B cell (primary cell): Measurements from ENCODE around the gene CASTOR1. TPM values are rescaled to one million over a fixed set of nuclear protein-coding genes. Genes with fewer than 3 reads are reported as not detected.
A peak's percentile ranks its signal among the peaks of the same experiment; 100 is the strongest.

Experiments used
- ATAC-seq: fragments of 200-7000 bp; cut with Tn5 transposase; one replicate; pipeline ENCODE4 v1.10.0; 2021; ENCODE audit warnings: low read depth, mild to moderate bottlenecking, moderate number of reproducible peaks, moderate library complexity
- CTCF ChIA-PET: fragments of 350-600 bp; sonication (Branson Sonifier 250); formaldehyde crosslinking; loops from one replicate; lab custom pipeline; 2021; ENCODE audit warnings: antibody characterized with exemption, inconsistent platforms; lab: Charles Lee
- POLR2A ChIA-PET: fragments of 350-600 bp; sonication (Branson Sonifier 250); formaldehyde crosslinking; loops from one replicate; lab custom pipeline; 2021; ENCODE audit warnings: antibody characterized with exemption; lab: Charles Lee
- DNase-seq: peaks from one replicate; pipeline ENCODE4 v3.0.0; 2013
- H2AFZ ChIP-seq: 2 replicates; pipeline ENCODE4 v1.6.1; 2012; ENCODE audit warnings: mild to moderate bottlenecking, low read depth, low read length; ENCODE audit not compliant: insufficient read depth, poor library complexity, severe bottlenecking
- H3K27ac ChIP-seq, 2 donors: 1 replicate in 1 of 2; 2 replicates in 1 of 2; pipeline ENCODE4 v1.5.1; 2012 to 2013; ENCODE audit warnings: low read length in 2 of 2, mild to moderate bottlenecking in 2 of 2, moderate library complexity in 1 of 2
- H3K27me3 ChIP-seq, 4 experiments: fragments of 200-600 bp in 1 of 4; sonication (generic) in 1 of 4; replicated peaks in 1 of 4; 1 replicate in 2 of 4; 2 replicates in 2 of 4; pipeline versions ENCODE4 v1.6.1 to v1.7.0; 2013 to 2016; ENCODE audit warnings: low read length in 3 of 4, mild to moderate bottlenecking in 2 of 4, mixed read lengths in 1 of 4, moderate library complexity in 1 of 4; ENCODE audit not compliant: insufficient read depth in 4 of 4, control insufficient read depth in 3 of 4; ENCODE audit errors: control extremely low read depth in 1 of 4
- H3K36me3 ChIP-seq, 2 experiments: replicated peaks in 1 of 2; 1 replicate in 1 of 2; 2 replicates in 1 of 2; pipeline versions ENCODE4 v1.6.1 to v1.7.1; 2013; ENCODE audit warnings: low read length in 1 of 2; ENCODE audit not compliant: insufficient read depth in 2 of 2, control insufficient read depth in 1 of 2; ENCODE audit errors: control extremely low read depth in 1 of 2, extremely low read depth in 1 of 2
- H3K4me1 ChIP-seq, 2 donors: fragments of 200-600 bp in 1 of 2; sonication (generic) in 1 of 2; 1 replicate in 1 of 2; 2 replicates in 1 of 2; pipeline versions ENCODE4 v1.5.1 to v1.6.1; 2013 to 2017; ENCODE audit warnings: low read length in 2 of 2; ENCODE audit not compliant: control insufficient read depth in 2 of 2, insufficient read depth in 2 of 2
- H3K4me2 ChIP-seq: replicated peaks from 2 replicates; pipeline ENCODE3; 2012; ENCODE audit warnings: mild to moderate bottlenecking, low read depth, low read length; ENCODE audit not compliant: poor library complexity, severe bottlenecking
- H3K4me3 ChIP-seq, 5 experiments: fragments of 200-600 bp in 1 of 5; sonication (generic) in 1 of 5; 1 replicate in 3 of 5; 2 replicates in 2 of 5; pipeline versions ENCODE4 v1.5.1 to v1.7.0; 2011 to 2016; ENCODE audit warnings: low read length in 4 of 5, mild to moderate bottlenecking in 4 of 5, low read depth in 2 of 5, control low read depth in 1 of 5, moderate library complexity in 1 of 5; ENCODE audit not compliant: insufficient read depth in 1 of 5; ENCODE audit errors: control extremely low read depth in 1 of 5, extremely low read depth in 1 of 5
- H3K79me2 ChIP-seq: fragments of 200-600 bp; sonication (generic); one replicate; pipeline ENCODE4 v1.6.0; 2016; ENCODE audit warnings: low read length; ENCODE audit not compliant: control insufficient read depth, insufficient read depth
- H3K9ac ChIP-seq: fragments of 200-600 bp; sonication (generic); 2 replicates; pipeline ENCODE4 v1.6.1; 2017; ENCODE audit warnings: mild to moderate bottlenecking, low read length, moderate library complexity
- H3K9me3 ChIP-seq, 3 donors: one replicate each; pipeline versions ENCODE4 v1.6.1 to v1.7.1; 2013; ENCODE audit warnings: low read length in 2 of 3; ENCODE audit not compliant: control insufficient read depth in 2 of 3, insufficient read depth in 1 of 3; ENCODE audit errors: control extremely low read depth in 1 of 3
- H4K20me1 ChIP-seq: 2 replicates; pipeline ENCODE4 v1.6.0; 2012; ENCODE audit warnings: mild to moderate bottlenecking, low read length; ENCODE audit not compliant: insufficient read depth, control insufficient read depth, poor library complexity, severe bottlenecking
- H3K27ac Mint-ChIP-seq: one replicate; pipeline ENCODE4 v1.8.0; 2021; ENCODE audit warnings: mixed read lengths
- H3K27me3 Mint-ChIP-seq: one replicate; pipeline ENCODE4 v1.8.0; 2021; ENCODE audit warnings: mixed read lengths
- H3K4me1 Mint-ChIP-seq: one replicate; pipeline ENCODE4 v1.8.0; 2021; ENCODE audit warnings: mixed read lengths
- H3K4me3 Mint-ChIP-seq: one replicate; pipeline ENCODE4 v1.8.0; 2021; ENCODE audit warnings: mixed read lengths
- H3K9me3 Mint-ChIP-seq: one replicate; pipeline ENCODE4 v1.8.0; 2022; ENCODE audit warnings: mixed read lengths; ENCODE audit not compliant: insufficient read depth
- EZH2 ChIP-seq: IDR thresholded peaks from 2 replicates; pipeline ENCODE4 v1.6.1; 2012; ENCODE audit warnings: borderline replicate concordance, low read depth, mild to moderate bottlenecking, moderate library complexity, low read length; ENCODE audit not compliant: insufficient read depth, poor library complexity, severe bottlenecking
- WGBS: methylation state at CpG from one replicate; pipeline ENCODE4 v1.1.5; 2013; ENCODE audit warnings: missing lambda C conversion rate; ENCODE audit not compliant: insufficient coverage; 5-methylcytosine and 5-hydroxymethylcytosine counted together
- intact Hi-C: fragments of 100-400 bp; cut with micrococcal nuclease; formaldehyde crosslinking; loops from one replicate; pipeline ENCODE4 v1.10.0; 2022
- polyA plus RNA-seq: library from polyadenylated mRNA; depleted of rRNA; stranded (reverse); fragments of >200 nt; gene quantifications from 2 replicates; pipeline ENCODE4 v1.2.3, GENCODE V29; 2012
- total RNA-seq, 2 donors: library from RNA; stranded (reverse); fragments of 120-200 nt in 1 of 2; gene quantifications; 1 replicate in 1 of 2; 2 replicates in 1 of 2; pipeline versions ENCODE4 v1.2.3 to v1.2.4, GENCODE V29; 2013 to 2022
- TF ChIP-seq, protein P1 (sequence below): fragments of 200-600 bp; IDR thresholded peaks from one replicate; pipeline ENCODE4 v1.8.0; 2022; ENCODE audit warnings: antibody characterized with exemption, mild to moderate bottlenecking

Gene CASTOR1
- total and polyA plus RNA-seq, 2 donors (not counting 1 experiment from before 2014, with no cell fraction given): 16.3 to 18.4 TPM

DNA sequence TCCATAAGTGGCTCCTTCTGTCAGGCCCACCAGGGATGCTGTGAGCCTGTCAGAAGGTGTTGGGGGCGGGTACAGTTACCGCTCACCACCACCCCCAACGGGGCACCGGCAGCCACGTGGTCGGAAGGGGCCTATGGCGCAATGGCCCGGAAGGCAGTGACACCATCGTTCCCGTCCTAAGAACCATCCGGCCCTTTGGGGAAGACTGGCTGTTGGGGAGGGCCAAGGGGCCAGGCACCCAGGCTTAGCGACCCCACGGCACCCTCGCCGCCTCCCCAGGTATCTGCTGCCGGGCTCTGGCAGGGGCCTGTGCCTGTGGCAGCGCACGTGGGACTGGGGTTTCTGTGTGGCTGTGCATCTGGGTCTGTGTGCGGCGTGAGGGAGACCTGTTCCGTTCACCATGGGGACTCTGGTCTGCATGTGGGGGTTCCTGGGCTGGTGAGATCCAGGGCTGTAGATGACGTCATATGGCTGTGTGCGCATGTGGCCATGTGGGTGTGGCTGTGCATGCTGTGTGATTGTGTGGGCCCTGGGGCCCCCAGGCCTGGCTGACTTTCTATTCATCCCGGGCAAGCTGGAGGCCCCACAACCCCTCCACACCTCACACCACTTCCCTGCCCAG, 23.4 kb downstream of the CASTOR1 start:
- DNase-seq: peak; percentile 93
- ChIA-PET CTCF (interaction anchor here (0.6 kb wide), 1 partner anchor 119 kb away, joined by 4 read pairs; no protein-coding TSS in a partner anchor), POLR2A (no interaction called here)
- peaks cover 1 to 2% of the 10 kb centered on the region in 2 experiments for H3K36me3 ChIP-seq
- H3K9me3 ChIP-seq: no peaks in the 10 kb centered on the region
- Mint-ChIP-seq H3K27ac (peak overlapping the region; percentile 97), H3K9me3 (no peaks in the 10 kb centered on the region), H3K27me3 (no peaks in the 10 kb centered on the region), H3K4me3 (peak overlapping the region; percentile 98), H3K4me1 (peaks cover 35% of the 10 kb centered on the region)
- H2AFZ ChIP-seq: peak overlapping the region; percentile 70
- H3K9ac ChIP-seq: peak overlapping the region; percentile 87
- H3K27me3 ChIP-seq: no peaks in the 10 kb centered on the region
- H3K4me1 ChIP-seq: peaks cover 20 to 39% of the 10 kb centered on the region in 2 donors
- under 1% methylated on average over 22 of the region's 24 CpGs for WGBS
- peak overlapping the region; percentile 12 to 88 (median 76) for H3K4me3 ChIP-seq
- peak overlapping the region; percentile 95 to 97 for H3K27ac ChIP-seq
- ATAC-seq: peak; percentile 75
- TF ChIP-seq EZH2: no peak
- TF ChIP-seq, protein P1, sequence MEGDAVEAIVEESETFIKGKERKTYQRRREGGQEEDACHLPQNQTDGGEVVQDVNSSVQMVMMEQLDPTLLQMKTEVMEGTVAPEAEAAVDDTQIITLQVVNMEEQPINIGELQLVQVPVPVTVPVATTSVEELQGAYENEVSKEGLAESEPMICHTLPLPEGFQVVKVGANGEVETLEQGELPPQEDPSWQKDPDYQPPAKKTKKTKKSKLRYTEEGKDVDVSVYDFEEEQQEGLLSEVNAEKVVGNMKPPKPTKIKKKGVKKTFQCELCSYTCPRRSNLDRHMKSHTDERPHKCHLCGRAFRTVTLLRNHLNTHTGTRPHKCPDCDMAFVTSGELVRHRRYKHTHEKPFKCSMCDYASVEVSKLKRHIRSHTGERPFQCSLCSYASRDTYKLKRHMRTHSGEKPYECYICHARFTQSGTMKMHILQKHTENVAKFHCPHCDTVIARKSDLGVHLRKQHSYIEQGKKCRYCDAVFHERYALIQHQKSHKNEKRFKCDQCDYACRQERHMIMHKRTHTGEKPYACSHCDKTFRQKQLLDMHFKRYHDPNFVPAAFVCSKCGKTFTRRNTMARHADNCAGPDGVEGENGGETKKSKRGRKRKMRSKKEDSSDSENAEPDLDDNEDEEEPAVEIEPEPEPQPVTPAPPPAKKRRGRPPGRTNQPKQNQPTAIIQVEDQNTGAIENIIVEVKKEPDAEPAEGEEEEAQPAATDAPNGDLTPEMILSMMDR: no peak
- no peaks in the 10 kb centered on the region for H4K20me1 ChIP-seq
- H3K79me2 ChIP-seq: peaks cover 14% of the 10 kb centered on the region
- intact Hi-C loops: loop anchor here (1.0 to 5.0 kb wide), 5 partner anchors 90 to 1676 kb away; partner anchors contain the start of genes SF3A1, XBP1 and YWHAH
- peak overlapping the region; percentile 99 for H3K4me2 ChIP-seq

DNA sequence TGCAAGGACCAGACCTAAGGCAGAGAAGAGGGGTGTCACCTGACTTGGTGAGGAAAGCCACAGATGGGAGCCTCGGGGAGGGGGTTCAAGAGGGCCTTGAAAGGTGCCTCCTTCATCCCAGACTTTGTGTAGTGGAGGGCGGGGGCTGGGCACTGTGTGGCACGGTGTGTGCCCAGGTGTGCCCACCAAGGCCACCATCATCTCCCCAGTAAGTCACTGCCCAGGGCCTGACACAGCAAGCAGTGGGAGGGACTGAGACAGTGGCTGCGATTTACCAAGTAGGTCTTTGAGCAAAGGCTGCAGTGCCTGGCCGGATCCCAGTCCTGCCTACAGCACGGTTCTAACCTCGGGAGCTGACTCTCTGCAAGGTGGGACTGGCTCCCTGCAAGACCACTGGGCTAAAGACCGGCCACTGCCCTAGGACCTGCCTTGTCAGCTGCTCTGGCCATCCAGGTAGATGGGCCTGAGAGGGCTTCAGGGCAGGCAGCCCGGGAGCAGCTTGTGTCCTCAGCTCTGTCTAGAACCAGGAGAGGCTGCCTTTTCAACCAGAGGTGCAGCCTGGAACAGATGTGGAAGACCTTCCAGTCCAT, 24.1 kb downstream of the CASTOR1 start:
- Mint-ChIP-seq H3K27ac (peak overlapping the region; percentile 97), H3K27me3 (no peaks in the 10 kb centered on the region), H3K9me3 (no peaks in the 10 kb centered on the region), H3K4me1 (peaks cover 35% of the 10 kb centered on the region), H3K4me3 (peak overlapping the region; percentile 98)
- no peaks in the 10 kb centered on the region for H3K27me3 ChIP-seq
- peaks cover 14% of the 10 kb centered on the region for H3K79me2 ChIP-seq
- WGBS: 92% methylated on average over 9 of the region's 9 CpGs
- no peaks in the 10 kb centered on the region for H3K9me3 ChIP-seq
- ChIA-PET POLR2A (no interaction called here), CTCF (interaction anchor here (0.7 to 1.3 kb wide), 5 partner anchors 10 to 39 kb away, joined by 3 to 4 read pairs (median 3); no protein-coding TSS in a partner anchor)
- H3K36me3 ChIP-seq: peaks cover 1 to 2% of the 10 kb centered on the region in 2 experiments
- TF ChIP-seq, protein P1: no peak
- no peak for TF ChIP-seq EZH2
- ATAC-seq: no peak
- H3K4me1 ChIP-seq: peaks cover 20 to 39% of the 10 kb centered on the region in 2 donors
- no peaks in the 10 kb centered on the region for H4K20me1 ChIP-seq
- DNase-seq: peak; percentile 22
- H3K9ac ChIP-seq: peak overlapping the region; percentile 87
- H2AFZ ChIP-seq: peak overlapping the region; percentile 70
- H3K4me3 ChIP-seq: peak overlapping the region in 4 of 5 experiments; percentile 11 to 88 (median 76)
- intact Hi-C loops: loop anchor here (5.0 kb wide), 2 partner anchors 1463 to 1677 kb away; partner anchors contain the start of genes XBP1 and YWHAH
- peak overlapping the region; percentile 95 to 97 for H3K27ac ChIP-seq
- peak overlapping the region; percentile 99 for H3K4me2 ChIP-seq
